Mesenteric fat pad (tissue), 1 donor: ENCODE data around the gene SCFD2. TPM values are rescaled to one million over a fixed set of nuclear protein-coding genes. Genes with fewer than 3 reads are reported as not detected.
"Not testable (repeated sequence)": the region's sequence is repeated elsewhere in the genome, so short reads cannot be mapped to it uniquely, and the experiment has no call there.

ENCODE experiments used
- DNase-seq: peaks from one replicate; pipeline ENCODE4 v3.0.0-alpha.2; 2020; ENCODE audit warnings: low spot score
- total RNA-seq: library from RNA; stranded (reverse); fragmentation: NEBNext Ultra II Directional; extraction: Animal tissue kit (Norgen Biotek cat#: 25700); gene quantifications from one replicate; pipeline ENCODE4 v1.2.1, GENCODE V29; 2021
- donor health status: DM: yes; HTN: yes; CAD: no.

SCFD2 gene
- total RNA-seq, 1 donor from 2014 or later = 23.3 TPM

GRCh38 chr4:53346392-53346791 is 19.5 kb downstream of the SCFD2 start:
- DNase-seq = not testable (repeated sequence)

DNA sequence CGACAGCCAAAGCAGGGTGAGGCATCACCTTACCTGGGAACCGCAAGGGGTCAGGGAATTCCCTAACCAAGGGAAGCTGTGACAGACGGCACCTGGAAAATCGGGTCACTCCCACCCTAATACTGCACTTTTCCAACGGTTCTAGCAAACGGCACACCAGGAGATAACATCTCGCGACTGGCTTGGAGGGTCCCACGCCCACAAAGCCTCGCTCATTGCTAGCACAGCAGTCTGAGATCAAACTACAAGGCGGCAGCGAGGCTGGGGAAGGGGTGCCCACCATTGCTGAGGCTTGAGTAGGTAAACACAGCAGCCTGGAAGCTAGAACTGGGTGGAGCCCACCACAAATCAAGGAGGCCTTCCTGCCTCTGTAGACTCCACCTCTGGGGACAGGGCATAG is 25.7 kb downstream of the SCFD2 start:
- not testable (repeated sequence) for DNase-seq

- DNase-seq = not testable (repeated sequence)
Observed at GRCh38 chr4:53334916-53335315, 30.9 kb downstream of the SCFD2 start.

DNA sequence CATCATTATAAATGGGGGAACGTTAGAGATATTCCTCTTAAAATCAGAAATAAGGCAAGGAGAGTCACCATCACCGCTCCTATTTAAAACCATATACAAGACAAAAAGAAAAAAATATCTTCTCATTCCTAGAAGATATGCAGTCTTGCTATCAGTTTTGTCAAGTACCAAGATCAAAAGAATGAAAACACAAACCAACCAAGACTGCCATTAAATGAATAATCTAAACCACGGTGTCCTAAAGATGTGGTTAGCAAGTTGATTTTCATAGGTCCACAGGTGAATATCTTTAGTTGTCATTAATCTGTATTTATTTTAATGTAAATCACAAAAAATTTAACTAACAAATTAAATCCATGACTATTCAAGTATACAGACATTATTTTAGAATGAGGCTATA is 39.3 kb downstream of the SCFD2 start:
- DNase-seq = no peak

DNA sequence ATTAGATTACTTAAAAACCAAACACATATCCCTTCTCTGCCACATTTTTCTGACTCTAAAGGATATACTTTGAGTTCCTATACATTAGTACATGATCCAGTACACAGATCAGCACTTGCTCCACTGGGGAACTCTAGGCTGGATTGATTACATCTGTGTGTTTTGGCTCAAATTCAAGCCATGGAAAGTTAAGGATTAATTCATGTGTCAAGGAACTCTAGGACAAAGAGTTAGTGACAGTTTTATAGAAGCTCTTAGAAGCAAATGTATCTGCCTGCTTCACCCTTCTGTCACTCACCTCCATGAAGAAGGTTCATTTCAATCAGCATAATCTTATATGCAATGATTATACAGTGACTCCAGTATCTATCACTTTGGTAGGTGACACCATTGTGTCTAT is 43.2 kb downstream of the SCFD2 start:
- DNase-seq = no peak

DNA sequence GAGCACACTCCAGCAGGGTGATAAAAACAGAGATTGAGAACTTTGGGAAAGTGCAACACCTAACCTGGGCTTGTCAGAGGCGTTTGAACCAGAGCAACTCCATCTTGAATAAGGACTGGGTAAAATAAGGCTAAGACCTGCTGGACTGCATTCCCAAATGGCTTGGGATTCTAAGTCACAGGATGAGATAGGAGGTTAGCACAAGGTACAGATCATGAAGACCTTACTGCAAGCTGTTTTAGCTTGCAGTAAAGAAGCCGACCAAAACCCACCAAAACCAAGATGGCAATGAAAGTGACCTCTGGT is 43.9 kb downstream of the SCFD2 start:
- no peak for DNase-seq

DNA sequence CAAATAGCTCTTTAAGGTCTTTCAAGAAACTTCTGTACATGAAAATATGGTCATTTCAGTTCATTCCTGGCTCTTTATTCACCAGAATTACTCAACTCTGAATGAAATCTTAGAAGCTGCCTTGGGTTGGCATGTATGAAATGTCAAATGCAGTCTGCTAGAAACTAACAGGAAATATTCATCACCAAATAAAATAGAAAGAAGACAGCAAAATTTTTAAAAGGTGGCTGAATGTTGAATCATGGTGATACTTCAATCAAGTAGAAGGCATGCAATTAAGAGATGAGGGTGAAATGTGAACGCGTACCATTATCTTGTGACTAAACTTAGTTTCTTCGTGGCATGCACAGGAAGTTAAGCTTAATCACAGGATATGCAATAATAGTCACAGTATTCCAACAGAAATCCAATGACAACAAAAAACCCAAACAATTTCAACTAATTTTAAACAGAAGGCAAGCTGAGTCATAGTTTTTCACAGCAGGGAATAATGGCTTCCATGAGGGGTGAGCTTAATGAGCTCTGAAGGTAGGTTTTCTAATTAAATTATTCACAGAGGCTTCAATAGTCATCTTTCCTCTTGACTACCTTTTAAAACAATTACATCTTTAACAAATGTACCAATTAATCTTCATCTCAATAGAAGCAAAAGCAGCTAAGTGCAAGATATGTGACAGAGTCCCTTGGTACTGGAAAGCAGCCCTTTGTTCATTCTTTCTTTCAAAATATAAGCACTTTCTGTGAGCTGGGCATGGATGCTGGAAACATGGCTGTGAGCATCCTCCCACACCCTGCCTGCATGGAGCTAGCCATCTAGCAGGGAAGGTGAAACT is 44.5 kb downstream of the SCFD2 start:
- no peak for DNase-seq

GRCh38 chr4:53315300-53315699 is 50.6 kb downstream of the SCFD2 start:
- DNase-seq = no peak

DNA sequence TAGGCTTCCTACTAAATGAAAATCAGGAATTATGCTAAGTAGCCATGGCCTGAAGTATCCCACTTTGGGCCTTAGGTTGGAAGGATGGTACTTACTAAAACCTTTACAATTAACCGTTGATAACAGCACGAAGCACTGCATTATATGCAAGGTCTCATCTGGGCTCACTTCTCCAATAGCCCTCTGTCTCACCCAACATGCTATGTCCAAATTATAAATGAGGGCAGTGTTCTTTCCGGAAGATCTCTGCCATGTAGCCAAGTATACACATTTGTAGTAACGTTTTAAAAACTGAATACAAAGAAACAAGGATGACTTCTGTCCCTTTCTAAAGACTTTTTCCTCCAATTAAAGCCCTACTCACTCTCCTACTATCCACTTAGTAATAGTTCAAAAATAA is 51.6 kb downstream of the SCFD2 start:
- DNase-seq = no peak

DNA sequence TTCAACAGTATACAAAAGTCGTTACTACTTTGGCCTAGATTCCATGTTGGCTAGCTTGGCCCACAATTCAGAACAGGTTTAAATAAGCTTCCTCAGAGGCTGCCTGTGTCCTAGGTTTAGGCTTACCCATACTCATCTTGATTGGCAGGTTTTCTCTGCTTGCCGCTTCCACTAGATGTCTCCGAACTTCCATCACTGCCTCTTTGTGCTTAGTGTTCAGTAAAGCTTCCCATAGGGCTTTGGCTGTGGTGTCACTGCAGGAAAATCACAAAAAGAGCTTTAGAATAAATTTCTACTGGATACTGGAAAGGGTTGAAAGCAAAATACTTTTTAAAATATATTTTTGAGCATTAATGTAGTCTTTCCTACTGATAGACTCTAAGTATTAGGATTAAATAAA is 52.4 kb downstream of the SCFD2 start:
- DNase-seq = no peak

GRCh38 chr4:53309321-53310040 is 56.4 kb downstream of the SCFD2 start:
- no peak for DNase-seq

- DNase-seq = no peak
Observed at GRCh38 chr4:53307819-53308780, 57.8 kb downstream of the SCFD2 start.

GRCh38 chr4:53307210-53307609 is 58.7 kb downstream of the SCFD2 start:
- no peak for DNase-seq

GRCh38 chr4:53306729-53307128 is 59.1 kb downstream of the SCFD2 start:
- DNase-seq = no peak

DNA sequence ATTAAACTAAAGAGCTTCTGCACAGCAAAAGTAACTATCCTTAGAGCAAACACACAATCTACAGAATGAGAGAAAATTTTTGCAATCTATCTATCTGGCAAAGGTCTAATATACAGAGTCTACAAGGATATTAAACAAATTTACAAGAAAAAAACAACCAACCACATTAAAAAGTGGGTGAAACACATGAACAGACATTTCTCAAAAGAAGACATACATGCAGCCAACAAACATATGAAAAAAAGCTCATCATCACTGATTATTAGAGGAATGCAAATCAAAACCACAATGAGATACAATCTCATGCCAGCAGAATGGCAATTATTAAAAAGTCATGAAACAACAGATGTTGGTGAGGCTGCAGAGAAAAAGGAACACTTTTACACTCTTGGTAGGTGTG is 73.7 kb downstream of the SCFD2 start:
- not testable (repeated sequence) for DNase-seq

- DNase-seq = no peak
Observed at GRCh38 chr4:53281438-53281837, 84.4 kb downstream of the SCFD2 start.

GRCh38 chr4:53280846-53281245 is 85.0 kb downstream of the SCFD2 start:
- no peak for DNase-seq

GRCh38 chr4:53274609-53275268 is 91.1 kb downstream of the SCFD2 start:
- DNase-seq = no peak

DNA sequence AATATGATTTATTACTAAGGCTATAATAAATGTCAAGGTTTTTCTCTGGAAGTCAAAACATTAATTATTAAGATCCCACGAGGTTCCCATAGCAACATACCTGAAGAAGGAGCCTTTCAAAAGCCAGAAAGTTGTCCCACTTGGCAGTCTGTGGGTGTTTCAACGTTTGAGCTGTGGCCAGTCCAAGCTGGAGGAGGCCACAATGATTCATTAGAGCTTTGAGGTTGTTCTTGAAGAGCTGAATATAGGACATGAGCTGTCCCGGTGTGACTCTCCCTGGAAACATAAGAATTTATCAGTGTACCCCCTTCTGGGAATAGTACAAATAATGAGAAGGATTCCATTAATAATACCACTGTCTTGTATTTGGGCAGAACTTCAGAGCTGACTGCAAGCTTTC is 92.1 kb downstream of the SCFD2 start:
- DNase-seq = no peak

- DNase-seq = no peak
Observed at GRCh38 chr4:53267026-53267425, 98.8 kb downstream of the SCFD2 start.

DNA sequence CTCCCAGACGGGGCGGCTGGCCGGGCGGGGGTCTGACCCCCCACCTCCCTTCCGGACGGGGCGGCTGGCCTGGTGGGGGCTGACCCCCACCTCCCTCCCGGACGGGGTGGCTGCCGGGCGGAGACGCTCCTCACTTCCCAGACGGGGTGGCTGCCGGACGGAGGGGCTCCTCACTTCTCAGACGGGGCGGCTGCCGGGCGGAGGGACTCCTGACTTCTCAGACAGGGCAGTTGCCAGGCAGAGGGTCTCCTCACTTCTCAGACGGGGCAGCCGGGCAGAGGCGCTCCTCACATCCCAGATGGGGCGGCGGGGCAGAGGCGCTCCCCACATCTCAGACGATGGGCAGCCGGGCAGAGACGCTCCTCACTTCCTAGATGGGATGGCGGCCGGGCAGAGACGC is 109.9 kb downstream of the SCFD2 start:
- DNase-seq = not testable (repeated sequence)
